BJ (cell line): ENCODE measurements around the gene GOLGA8B. TPM values are rescaled to one million over a fixed set of nuclear protein-coding genes. Genes with fewer than 3 reads are reported as not detected.

Source experiments
- CTCF ChIA-PET: fragments of 350-600 bp; formaldehyde crosslinking; extraction: SDS; loops from one replicate; lab custom pipeline; 2021; ENCODE audit warnings: antibody characterized with exemption, inconsistent platforms; lab: Yijun Ruan, JAX
- POLR2A ChIA-PET: fragments of 300-600 bp; sonication (Branson Sonifier 250); formaldehyde crosslinking; extraction: SDS; loops from one replicate; lab custom pipeline; 2021; ENCODE audit warnings: antibody characterized with exemption; lab: Charles Lee
- DNase-seq: peaks from one replicate; pipeline ENCODE4 v3.0.0-alpha.2; 2011; ENCODE audit warnings: low read depth
- H3K27me3 ChIP-seq: 2 replicates; pipeline ENCODE4 v1.6.0; 2011; ENCODE audit warnings: low read length; ENCODE audit not compliant: control insufficient read depth, insufficient read depth
- H3K36me3 ChIP-seq: 2 replicates; pipeline ENCODE4 v1.5.1; 2011; ENCODE audit warnings: low read length; ENCODE audit not compliant: control insufficient read depth, insufficient read depth
- H3K4me3 ChIP-seq: 2 replicates; pipeline ENCODE4 v1.5.1; 2011; ENCODE audit warnings: low read depth, mild to moderate bottlenecking, control low read depth, low read length
- CTCF ChIP-seq: IDR thresholded peaks from 2 replicates; pipeline ENCODE4 v1.5.1; 2011; ENCODE audit warnings: low read depth, mild to moderate bottlenecking, control low read depth, inconsistent platforms, low read length, moderate library complexity; ENCODE audit not compliant: insufficient read depth
- polyA plus RNA-seq: library from polyadenylated mRNA; depleted of rRNA; stranded (reverse); fragments of >200 nt; gene quantifications from 2 replicates; pipeline ENCODE4 v1.2.3, GENCODE V29; 2011

GOLGA8B gene
- polyA plus RNA-seq, 1 experiment = 30.4 TPM

GRCh38 chr15:34613997-34614396 lies 30.5 kb upstream of the GOLGA8B start:
- no peak for TF ChIP-seq CTCF
- POLR2A ChIA-PET = no interaction called here
- DNase-seq = no peak
- CTCF ChIA-PET = interaction anchor here (0.8 kb wide), 1 partner anchor 304 kb away, joined by 3 read pairs; no protein-coding TSS in a partner anchor
- Histone ChIP-seq H3K27me3 (peaks cover 10% of the 10 kb centered on the region), H3K4me3 (no peak overlapping the region), H3K36me3 (no peaks in the 10 kb centered on the region)

- Histone ChIP-seq H3K36me3 (no peaks in the 10 kb centered on the region), H3K27me3 (peaks cover 12% of the 10 kb centered on the region), H3K4me3 (no peak overlapping the region)
- CTCF ChIA-PET = interaction anchor here (0.6 to 0.8 kb wide), 2 partner anchors 16 to 305 kb away, joined by 3 read pairs; no protein-coding TSS in a partner anchor
- no peak for TF ChIP-seq CTCF
- POLR2A ChIA-PET = no interaction called here
- DNase-seq = no peak
Observed at GRCh38 chr15:34613301-34613700, 29.9 kb upstream of the GOLGA8B start.

DNA sequence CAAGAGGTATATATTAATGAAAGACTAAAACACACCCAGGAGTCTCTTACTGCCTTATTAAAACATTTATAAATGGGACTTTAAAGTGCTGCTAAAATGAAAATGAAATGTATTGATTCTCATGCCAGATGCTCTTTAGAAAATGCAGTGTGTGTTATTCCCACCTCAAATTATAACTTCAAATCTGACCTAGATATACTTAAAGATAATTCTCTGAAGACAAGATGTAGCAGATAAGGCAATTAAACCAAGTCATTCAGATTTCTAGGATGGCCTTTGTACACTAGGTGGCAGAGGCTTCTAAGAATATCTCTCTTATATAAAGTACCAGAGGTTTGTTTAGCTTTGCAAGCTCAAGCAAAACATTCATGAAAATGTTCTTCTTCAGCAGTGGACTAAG lies 26.9 kb upstream of the GOLGA8B start:
- ChIA-PET CTCF (interaction anchor here (0.6 to 1.5 kb wide), 7 partner anchors 9 to 338 kb away, joined by 3 to 8 read pairs (median 4); no protein-coding TSS in a partner anchor), POLR2A (no interaction called here)
- H3K4me3 ChIP-seq = no peak overlapping the region
- peaks cover 10% of the 10 kb centered on the region for H3K27me3 ChIP-seq
- TF ChIP-seq CTCF = peak; percentile 32
- H3K36me3 ChIP-seq = no peaks in the 10 kb centered on the region
- no peak for DNase-seq

GRCh38 chr15:34609102-34610057 lies 25.9 kb upstream of the GOLGA8B start:
- ChIA-PET POLR2A (no interaction called here), CTCF (interaction anchor here (1.2 to 1.5 kb wide), 3 partner anchors 10 to 308 kb away, joined by 4 to 8 read pairs (median 4); no protein-coding TSS in a partner anchor)
- Histone ChIP-seq H3K4me3 (no peak overlapping the region), H3K27me3 (peaks cover 10% of the 10 kb centered on the region), H3K36me3 (no peaks in the 10 kb centered on the region)
- TF ChIP-seq CTCF = no peak
- DNase-seq = no peak

DNA sequence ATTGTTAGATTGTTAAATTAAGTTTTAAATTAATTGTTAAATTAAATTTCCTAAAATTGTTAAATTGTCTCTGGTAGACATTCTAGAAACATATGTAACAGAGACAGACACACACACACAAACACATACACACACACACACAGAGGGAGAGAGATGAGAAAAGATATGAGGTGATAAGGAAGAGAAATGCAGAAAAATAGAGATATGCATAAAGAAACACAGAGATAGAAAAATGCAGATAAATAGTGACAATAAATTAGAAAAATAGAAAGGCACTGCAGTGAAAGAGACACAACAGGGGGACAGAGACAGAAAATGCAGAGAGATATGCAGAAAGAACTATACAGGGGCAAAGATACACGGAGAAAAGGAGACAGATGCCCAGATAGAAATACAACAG lies 25.1 kb upstream of the GOLGA8B start:
- ChIA-PET POLR2A (no interaction called here), CTCF (no interaction called here)
- DNase-seq = no peak
- no peaks in the 10 kb centered on the region for H3K36me3 ChIP-seq
- peaks cover 12% of the 10 kb centered on the region for H3K27me3 ChIP-seq
- H3K4me3 ChIP-seq = no peak overlapping the region
- TF ChIP-seq CTCF = no peak
